NCI-H1105 treated with DMSO at 0.1 percent for 48 hours (cell line): ENCODE results near the gene SENP3.

ENCODE experiments used
- DNase-seq: peaks from one replicate; lab custom pipeline; 2025; lab: John Stamatoyannopoulos, UW

The SENP3 gene

DNA sequence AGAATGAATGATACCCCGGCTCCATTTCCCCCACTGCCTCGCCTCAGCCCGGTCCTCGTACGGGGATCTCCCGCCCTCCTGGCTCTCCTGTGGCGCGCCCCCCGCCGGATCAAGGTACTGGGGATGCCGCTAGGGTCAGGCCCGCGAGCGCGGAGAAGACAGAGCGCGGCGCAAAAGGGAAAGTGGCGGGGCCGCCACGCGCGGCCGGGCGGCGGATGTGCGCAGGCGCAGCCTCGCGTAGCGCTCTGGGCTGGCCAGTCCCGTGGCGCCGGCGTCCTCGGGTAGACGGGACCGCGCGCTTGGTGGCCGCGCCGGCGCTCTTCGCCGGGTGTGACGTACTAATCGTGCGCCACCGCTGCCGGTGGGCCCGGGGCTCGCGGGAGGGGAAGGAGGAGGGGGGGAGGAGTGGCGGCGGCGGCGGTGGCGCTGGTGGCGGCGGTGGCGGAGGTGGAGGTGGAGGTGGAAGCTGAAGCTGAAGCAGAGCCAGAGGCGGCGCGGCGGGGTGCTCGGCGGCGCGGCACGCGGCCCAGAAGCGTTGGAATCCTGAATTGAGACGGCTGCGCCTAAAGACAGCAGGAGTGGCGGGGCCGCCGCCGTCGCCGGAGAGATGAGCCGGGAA, at the start of gene SENP3:
Gene SENP3 (plus strand): TSS at position 331 of the 619 bp plus-strand sequence. CDS start 1,158 bp downstream, outside the sequence.
- DNase-seq, result peak; percentile 86

DNA sequence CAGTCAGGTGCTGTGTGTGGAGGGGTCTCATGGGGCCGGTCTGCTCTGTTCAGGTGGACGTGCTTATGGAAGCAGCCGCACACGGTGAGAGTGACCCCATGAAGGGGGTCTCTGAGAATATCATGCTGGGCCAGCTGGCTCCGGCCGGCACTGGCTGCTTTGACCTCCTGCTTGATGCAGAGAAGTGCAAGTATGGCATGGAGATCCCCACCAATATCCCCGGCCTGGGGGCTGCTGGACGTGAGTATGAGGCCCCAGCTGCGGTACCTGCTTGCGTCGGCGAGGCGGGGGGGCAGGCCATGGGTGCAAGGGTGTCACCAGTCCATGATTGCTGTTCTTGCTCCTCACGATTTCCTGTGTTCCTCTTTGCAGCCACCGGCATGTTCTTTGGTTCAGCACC, 49.6 kb upstream of the SENP3 start:
- DNase-seq, result no peak

DNA sequence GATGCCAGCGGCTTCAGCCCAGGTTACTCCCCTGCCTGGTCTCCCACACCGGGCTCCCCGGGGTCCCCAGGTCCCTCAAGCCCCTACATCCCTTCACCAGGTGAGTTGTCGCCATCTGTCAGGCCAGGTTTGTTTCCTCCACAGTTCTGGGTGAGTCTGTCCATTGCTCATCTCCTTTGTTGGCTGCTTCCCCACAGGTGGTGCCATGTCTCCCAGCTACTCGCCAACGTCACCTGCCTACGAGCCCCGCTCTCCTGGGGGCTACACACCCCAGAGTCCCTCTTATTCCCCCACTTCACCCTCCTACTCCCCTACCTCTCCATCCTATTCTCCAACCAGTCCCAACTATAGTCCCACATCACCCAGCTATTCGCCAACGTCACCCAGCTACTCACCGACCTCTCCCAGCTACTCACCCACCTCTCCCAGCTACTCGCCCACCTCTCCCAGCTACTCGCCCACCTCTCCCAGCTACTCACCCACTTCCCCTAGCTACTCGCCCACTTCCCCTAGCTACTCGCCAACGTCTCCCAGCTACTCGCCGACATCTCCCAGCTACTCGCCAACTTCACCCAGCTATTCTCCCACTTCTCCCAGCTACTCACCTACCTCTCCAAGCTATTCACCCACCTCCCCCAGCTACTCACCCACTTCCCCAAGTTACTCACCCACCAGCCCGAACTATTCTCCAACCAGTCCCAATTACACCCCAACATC, 48.7 kb upstream of the SENP3 start:
- DNase-seq, result no peak

- DNase-seq, result no peak
Observed at GRCh38 chr17:7513850-7514419, 47.8 kb upstream of the SENP3 start.

DNA sequence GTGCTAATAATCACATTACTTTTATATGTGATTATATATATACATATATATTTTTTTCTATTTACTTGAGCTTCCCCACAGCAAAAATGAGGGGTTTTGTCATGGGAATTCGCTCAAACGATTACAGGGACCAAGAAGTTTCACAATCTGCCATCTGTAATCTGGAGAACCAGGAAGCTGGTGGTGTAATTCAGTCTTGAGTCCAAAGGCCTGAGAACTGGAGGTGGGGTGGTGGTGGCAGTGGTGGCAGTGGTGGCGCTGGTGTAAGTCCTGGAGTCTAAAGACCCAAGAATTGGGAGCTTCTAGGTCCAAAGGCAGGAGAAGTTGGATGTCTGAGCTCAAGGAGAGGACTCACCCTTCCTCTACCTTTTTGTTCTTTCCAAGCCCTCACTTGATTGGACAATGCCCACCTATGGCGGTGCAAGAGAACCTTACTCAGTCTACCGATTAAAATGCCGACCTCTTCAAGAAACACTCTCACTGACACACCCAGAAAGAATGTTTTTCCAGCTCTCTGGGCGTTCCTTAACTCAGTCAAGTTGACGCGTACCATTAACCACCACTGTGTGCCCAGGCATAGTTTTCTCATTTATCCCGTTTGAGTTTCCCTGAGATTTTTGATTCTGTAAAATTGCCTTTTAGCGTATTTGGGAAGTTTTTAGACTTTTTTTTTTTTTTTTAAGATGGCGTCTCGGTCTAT, 45.7 kb upstream of the SENP3 start:
- DNase-seq, result no peak

DNA sequence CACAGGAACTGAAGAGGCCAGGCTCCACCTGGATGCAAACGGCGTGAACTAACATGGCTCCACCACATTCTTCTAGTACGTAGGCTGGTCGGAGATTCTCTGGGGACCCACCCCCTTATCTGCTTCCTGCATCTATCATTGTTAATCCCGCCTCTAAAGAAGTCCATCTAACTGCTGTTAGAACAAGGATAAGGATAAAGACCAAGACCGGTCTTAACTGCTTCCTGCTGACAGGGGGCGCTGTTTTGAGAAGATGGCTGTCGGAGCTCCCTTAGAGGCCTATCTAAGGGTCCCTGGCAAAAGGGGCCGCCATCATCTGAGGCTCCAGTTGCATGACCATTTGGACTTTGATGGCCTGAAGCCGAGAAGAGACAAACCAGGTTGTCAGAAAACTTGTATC, 38.7 kb upstream of the SENP3 start:
- DNase-seq, result peak; percentile 22

GRCh38 chr17:7528842-7529241, 32.9 kb upstream of the SENP3 start:
- DNase-seq, result no peak

DNA sequence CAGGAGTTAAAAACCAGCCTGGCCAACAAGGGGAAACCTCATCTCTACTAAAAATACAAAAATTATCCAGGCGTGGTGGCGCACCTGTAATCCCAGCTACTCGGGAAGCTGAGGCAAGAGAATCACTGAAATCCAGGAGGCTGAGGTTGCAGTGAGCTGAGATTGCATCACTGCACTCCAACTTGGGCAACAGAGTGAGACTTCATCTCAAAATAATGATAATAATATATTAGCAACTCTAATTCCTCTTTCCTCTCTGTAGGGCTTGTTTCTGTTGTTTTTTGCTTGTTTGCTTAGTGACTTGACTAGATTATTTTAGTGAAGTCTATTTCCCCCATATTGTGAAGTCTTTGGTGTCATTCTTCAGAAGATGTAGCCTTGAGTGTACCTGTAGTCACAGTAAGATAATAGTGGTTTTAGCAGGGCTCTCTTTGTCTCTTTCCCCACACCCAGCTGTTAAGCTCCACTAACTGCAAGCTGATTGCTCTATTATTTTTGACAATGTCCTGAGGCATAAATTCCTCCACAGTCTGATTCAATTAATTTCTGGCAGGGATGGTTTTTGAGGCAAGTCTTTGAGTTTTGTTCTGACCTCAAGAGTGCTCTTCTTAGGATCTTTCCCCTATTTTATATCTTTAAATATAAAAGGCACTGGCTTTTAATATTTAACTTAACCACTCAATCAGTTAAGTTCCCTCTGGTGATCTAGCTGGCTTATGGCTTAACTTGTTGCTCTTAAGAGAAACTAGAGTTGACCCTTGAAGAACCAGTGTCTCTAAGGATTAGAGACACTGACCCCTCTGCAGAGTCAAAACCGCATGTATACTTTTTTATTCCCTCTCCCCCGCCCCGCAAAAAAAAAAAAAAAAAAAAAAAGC, 31.5 kb upstream of the SENP3 start:
- DNase-seq, result no peak

DNA sequence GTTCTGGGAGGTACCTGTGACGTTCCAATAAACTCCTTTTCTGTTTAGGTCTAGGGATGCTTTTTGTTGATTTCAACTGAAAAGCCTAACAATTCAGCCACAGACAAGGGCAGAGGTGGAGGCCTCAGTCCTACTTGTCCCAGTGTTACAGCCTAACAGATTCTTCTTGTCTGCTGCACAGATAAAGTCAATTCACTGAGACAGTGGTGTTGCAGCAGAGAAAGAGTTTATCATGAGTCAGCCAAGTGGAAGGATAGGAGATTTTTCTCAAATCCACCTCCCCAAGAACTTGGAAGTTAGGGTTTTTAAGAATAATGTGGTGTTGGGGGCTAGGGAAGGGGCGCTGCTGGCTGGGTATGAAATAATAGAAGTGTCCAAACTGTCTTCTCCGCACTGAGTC, 23.7 kb upstream of the SENP3 start:
- no peak for DNase-seq

DNA sequence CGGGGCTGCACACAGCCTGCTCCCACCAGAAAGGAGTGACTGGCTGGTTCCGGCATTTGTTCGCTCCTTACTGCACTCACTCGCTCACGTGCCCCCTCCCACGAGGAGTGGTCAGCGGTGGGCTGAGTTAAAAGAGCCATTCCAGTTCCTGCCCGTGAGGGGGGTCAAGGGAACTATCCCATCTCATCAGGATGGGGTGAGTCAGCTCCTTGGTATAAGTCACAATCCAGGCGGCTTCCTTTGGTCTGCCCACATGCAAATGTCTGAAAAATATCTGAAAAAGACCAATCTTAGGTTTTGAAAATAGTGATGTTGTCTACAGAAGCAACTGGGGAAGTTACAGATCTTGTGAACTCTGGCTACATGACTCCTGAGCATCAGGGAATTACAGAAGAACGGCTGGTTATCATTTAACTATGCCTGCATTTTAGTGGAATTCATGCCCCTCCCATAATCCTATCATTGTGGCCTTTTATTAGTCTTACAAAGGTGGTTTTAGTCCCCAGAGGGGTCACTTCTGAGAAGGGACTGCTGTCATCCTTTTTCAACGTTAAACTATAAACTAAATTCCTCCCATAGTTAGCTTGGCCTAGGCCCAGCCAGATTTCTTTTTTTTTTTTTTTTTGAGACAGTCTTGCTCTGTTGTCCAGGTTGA, 22.7 kb upstream of the SENP3 start:
- DNase-seq, result no peak

- no peak for DNase-seq
Observed at GRCh38 chr17:7541074-7541621, 20.6 kb upstream of the SENP3 start.

DNA sequence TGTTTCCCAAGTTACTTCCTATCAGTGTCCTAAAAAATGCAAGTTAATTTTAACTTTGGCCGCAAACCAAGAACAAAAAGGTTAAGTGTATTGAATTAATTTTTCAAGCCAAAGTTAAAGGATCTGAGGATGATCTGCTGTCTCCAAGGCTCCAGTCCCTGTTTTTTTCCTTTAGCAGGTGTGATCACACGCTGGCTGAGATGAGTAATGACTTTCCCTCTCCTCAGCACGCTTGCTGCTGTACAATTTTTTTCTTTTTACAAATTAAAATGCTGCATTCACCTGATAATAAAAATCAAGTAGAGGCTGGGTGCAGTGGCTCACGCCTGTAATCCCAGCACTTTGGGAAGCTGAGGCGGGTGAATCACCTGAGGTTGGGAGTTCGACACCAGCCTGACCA, 16.8 kb upstream of the SENP3 start:
- no peak for DNase-seq

DNA sequence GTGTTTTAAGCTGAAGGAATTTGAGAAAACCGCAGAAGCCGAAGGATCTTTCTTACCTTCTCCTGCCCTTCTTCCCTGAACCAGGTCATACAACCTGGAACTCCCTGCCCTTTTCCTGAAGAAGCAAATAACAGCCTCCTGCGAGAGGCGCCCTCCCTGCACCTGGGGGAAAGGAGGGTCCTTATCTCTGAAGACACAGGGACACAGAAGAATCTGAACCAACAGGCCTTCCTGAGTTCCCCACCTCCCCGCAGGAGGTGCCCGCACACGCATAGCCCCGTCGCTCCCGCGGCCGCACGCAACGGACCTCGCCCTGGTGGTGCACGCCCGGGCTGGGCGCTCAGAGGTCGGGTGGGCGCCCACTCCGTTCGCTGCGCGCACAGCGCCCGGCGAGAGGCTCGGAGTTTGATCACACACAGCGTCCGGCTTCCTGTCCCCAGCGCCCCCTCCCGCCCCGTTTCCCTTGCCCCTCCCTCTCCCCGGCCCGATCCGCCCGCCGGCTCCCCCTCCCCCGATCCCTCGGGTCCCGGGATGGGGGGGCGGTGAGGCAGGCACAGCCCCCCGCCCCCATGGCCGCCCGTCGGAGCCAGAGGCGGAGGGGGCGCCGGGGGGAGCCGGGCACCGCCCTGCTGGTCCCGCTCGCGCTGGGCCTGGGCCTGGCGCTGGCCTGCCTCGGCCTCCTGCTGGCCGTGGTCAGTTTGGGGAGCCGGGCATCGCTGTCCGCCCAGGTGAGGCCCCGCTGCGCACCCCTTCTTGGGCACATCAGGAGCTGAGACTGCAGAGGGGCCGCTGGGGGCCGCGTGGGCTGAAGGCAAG, 12.9 kb upstream of the SENP3 start, which contains the start of gene TNFSF12:
Gene TNFSF12 (plus strand): TSS at position 474 of the 816 bp plus-strand sequence. CDS start 96 bp downstream, at position 570.
- DNase-seq, result no peak

DNA sequence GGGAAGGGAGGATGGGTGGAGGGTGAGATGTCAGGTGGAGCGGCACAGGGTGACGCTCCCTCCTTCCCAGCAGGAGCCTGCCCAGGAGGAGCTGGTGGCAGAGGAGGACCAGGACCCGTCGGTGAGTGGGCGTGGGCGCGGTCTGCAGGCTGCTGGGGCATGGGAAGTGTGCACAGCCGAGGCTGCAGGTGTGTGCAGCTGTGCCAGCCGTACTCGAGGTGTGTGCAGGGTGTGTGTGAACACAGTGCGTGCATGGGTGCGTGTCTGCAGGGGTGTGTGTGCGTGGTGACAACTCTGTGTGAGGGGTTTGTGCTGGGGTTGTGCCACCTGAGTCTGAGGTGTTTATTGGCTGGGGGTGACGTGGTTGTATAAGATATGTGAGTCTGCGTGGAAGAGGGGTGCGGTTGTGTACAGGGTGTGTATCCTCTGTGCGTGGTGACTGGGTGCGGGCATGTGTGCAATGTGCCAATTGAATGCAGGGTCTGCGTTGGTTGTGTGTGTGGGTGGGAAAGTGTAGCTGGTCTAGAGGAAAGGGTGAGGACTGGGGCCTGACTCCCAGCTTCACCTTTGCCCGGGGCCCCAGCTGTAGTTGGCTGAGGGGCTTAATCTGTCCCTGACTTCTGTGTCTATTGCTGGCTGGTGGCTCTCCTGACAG, 12.2 kb upstream of the SENP3 start:
- DNase-seq, result no peak

DNA sequence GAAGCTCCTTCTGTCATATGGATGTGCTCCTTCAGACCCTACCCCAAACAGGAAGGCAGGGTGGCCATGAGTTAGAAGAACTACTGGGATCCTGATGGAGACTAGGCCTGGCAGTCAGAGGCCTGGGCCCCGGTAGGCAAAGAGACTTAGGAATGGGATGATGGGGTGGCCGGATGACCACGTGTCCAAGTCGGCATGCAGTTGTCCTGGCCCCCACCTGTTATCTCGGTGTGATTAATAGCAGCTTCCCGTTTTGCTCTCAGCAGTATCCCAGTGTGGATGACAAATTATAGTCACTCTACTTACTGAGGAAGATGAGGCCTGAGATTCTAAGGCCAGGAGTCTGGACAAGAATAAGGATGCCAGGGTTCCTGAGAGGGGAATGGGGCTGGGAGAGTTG, 11.4 kb upstream of the SENP3 start:
- no peak for DNase-seq

GRCh38 chr17:7551396-7551795, 10.3 kb upstream of the SENP3 start:
- no peak for DNase-seq

- DNase-seq, result no peak
Observed at GRCh38 chr17:7552621-7553051, 9.1 kb upstream of the SENP3 start.

DNA sequence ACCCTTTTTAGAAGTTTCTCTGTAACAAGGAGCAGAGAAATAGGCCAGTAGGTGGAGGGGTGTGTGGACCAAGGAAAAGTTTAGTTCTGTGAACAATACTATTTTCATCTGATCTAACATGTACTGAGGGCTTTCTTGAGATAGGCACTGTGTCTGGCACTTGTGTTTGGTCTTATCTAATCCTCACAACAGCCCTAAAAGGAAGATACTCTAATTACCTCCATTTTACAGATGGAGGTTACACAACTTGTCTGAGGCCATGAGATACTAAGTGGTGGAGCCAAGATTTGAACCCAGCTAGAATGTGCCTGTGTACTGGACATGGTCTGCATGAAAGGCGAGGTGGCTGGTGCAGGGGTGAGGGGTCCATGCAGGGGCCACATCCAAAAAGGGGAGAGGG, 8.4 kb upstream of the SENP3 start:
- DNase-seq, result no peak

DNA sequence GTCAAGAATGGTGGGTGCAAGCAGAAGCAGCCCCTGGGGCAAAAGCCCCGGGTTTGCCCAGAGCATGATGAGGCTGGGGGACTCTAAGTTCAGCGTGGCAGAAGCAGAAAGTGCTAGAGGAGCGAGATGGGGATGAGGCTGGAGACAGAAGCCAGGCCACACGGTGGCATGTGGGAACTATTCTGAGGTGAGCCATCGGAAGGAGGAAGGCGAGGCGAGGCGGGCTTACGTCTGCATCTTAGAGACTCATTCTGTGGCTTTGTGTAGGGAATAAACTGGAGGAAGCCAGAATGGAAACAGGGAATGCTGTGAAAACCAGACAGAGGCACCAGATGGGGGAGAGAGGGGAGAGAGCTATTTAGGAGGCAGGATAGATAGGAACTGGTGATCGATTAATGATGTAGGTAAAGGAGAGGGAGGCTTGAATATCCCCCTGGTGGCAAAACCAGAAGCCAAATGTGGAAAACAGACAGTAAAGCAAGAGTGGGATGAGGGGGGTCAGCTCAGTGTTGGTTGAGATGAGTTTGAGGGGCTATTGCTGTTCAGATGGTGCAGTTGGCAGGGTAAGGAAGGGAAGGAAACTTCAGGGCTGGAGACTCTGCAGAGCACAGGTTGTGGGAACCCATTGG, 6.3 kb upstream of the SENP3 start:
- no peak for DNase-seq
